DOHH2 (cell line): ENCODE data around the gene CAND1.

Experiments
- CTCF ChIP-seq: fragments of 200-600 bp; sonication (generic); IDR thresholded peaks from one replicate; pipeline ENCODE4 v1.5.1; 2014; ENCODE audit warnings: antibody characterized with exemption, mild to moderate bottlenecking, low read depth, low read length; ENCODE audit not compliant: poor library complexity, severe bottlenecking
- EZH2phosphoT487 ChIP-seq: fragments of 200-600 bp; sonication (generic); IDR thresholded peaks from 2 replicates; pipeline ENCODE4 v1.6.1; 2017; ENCODE audit warnings: borderline replicate concordance, mild to moderate bottlenecking, antibody characterized with exemption, low read length, moderate library complexity, mixed read lengths

GRCh38 chr12:67323007-67323406 lies 53.8 kb downstream of the CAND1 start:
- TF ChIP-seq CTCF, result no peak
- TF ChIP-seq EZH2phosphoT487, result no peak
